Germinal center (tissue), 1 donor: Measurements from ENCODE around the gene TSEN2.
"Not testable (repeated sequence)": the region's sequence is repeated elsewhere in the genome, so short reads cannot be mapped to it uniquely, and the experiment has no call there.

Experiments used
- DNase-seq: peaks from one replicate; pipeline ENCODE4 v3.0.0; 2012; ENCODE audit warnings: mixed read lengths, low spot score

The TSEN2 gene

DNA sequence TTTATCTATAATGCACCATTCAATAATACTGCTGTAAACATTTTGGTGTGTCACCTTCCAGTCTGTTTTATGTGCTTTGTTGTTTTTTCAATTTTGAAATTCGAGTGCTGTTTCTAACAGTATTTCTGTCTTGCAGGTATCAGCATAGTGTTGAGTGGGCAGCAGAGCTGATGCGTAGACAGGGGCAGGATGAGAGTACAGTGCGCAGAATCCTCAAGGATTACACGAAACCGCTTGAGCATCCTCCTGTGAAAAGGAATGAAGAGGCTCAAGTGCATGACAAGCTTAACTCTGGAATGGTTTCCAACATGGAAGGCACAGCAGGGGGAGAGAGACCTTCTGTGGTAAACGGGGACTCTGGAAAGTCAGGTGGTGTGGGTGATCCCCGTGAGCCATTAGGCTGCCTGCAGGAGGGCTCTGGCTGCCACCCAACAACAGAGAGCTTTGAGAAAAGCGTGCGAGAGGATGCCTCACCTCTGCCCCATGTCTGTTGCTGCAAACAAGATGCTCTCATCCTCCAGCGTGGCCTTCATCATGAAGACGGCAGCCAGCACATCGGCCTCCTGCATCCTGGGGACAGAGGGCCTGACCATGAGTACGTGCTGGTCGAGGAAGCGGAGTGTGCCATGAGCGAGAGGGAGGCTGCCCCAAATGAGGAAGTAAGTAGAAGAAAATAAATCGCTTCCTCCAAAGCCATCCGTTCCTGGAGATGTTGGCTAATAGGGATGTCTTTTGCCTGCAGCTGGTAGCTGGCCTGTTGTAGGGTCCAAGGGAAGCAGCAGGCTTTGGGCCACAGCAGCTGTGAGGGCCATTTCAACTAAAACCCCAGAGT lies 19.1 kb downstream of the TSEN2 start:
- DNase-seq: no peak

DNA sequence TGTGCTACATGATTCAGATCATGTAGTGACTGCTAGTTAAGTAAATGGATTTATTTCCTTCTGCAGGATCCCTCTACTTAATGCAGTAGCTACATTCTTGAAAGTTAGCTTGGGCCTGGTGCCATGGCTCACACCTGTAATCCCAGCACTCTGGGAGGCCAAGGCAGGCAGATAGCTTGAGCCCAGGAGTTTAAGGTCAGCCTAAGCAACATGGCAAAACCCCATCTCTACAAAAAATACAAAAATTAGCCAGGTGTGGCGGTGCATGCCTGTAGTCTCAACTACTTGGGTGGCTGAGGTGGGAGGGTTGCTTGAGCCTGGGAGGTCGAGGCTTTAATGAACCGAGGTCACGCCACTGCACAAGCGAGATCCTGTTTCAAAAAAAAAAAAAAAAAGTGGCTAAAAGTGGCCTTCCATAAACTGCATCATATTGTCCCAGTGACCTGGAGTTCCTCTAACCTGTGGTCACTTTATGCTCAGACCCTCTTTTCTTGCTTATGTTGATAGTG lies 22.0 kb downstream of the TSEN2 start:
- DNase-seq: no peak

DNA sequence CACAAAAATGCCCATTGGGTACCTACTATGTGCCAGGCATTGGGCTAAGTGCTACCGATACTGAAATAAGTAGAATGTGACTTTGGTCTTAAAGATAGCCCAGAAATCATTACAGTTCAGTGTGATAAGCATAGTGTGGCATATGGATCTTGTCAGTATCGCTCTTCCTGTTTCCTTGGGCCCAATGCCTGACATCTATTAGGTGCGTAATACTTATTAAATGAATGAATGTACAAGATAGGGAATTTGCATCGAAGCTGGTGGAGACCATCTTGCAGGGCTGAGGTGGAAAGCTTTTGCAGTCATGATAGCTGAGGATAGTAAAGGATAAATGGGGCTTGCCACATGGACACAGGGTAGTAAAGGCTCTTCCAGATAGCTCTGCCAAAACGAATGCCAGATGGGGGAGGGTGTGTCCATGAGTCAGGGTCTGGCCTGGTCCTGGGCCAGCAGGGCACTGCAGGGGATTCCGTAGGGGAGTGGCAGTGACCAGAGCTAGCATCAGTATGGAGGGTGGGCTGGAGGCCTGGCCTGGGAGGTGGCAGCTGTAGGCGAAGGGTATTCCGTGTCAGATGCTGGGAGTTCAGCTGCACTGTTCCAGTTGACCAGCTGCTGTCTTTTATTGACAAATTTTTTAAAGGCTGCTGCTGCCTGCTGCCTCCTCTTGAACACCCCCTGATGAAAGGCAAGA lies 23.5 kb downstream of the TSEN2 start:
- DNase-seq: no peak

- DNase-seq: no peak
These were observed 24.0 kb downstream of the TSEN2 start for GRCh38 chr3:12508291-12508700.

DNA sequence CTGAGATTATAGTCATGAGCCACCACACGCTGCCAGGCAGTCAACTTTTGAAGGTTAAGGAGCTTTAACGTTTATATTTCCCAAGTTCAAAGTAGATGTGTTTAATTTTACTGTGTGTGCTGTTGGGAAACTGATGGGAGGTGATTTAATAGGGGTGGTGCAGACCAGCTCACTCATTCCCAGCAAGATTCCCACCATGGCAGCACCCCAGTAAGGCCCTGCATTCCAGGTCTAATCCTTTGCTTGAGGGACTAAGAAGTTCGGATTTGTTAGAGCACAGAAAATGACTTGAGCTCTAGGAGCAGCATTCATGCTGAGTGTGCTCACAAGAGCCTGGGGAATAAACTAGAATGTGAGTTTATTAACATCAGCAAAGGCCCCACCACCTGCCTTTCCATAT lies 25.2 kb downstream of the TSEN2 start:
- DNase-seq: no peak

DNA sequence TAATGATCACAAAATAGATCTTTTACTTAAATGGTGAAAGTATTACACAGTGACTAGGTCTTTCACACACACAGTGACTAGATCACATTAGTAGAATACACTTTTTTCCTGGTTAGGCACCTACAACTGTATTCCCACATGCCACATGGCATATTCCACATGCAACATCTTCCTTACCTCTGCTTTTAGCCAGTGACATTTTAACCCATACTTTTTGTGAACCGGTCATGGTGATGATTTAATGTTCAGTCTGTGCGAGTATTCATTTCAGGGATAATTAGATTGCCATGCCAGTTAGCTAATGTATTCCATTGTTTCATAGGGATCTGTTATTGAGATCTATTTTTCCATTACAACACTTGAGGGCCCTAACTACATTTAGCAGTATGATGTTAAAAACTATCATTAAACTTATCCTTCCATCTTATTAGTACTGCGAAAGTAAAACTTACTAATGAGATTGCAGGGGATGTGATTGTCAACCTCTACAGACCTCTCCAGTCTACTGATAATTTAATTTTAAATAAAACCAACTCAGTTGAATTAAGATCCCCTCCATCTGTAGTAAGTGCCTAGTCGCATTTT lies 28.3 kb downstream of the TSEN2 start:
- no peak for DNase-seq

DNA sequence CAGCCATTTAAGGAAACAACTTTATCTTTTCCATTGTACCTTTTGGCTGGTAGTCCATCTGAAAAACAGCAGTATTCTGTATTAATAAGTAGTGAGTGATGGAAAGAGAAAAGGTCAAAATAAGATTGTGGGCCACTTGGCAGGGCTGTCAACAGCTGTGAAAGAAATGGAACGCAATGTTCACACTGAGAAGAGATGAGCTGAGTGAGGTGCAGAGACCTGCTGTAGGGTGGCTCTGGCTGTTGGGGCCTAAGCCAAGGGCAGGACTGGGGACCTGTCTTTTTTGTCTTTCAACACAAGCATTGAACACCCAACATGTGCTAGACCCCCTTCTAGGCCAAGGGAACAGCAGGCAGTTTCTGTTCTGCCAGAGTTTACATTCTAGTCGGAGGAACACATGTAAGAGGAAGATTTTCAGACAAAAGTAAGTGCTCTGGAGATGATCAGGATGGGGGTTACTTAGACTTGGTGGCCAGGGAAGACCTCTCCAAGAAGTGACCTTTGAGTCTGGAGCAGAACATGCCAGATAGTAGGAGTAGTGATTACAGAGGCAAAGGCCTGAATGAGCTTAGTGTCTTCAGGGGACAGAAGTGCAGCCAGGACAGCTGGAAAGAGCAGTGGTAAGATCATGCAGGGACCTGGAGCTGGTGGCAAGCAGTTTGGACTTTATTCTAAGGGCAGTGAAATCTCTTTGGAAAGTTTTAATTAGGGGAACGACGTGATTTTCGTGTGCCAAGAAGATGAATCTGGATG lies 29.6 kb downstream of the TSEN2 start:
- no peak for DNase-seq

- DNase-seq: no peak
These were observed 31.4 kb downstream of the TSEN2 start for GRCh38 chr3:12515631-12516030.

DNA sequence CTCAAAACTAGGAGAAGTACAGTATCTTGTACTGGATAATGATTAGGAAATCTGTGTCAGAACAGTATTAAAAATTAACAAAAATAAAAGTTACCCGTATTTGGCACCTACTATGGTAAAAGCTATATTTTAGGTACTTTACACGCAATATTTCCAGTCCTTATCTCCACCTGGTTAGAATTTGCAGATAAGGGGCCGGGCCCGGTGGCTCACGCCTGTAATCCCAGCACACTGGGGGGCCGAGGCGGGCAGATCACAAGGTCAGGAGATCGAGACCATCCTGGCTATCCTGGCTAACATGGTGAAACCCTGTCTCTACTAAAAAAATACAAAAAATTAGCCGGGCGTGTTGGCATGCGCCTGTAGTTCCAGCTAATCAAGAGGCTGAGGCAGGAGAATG lies 32.6 kb downstream of the TSEN2 start:
- DNase-seq: no peak

- DNase-seq: no peak
These were observed 34.2 kb downstream of the TSEN2 start for GRCh38 chr3:12518261-12519028.

DNA sequence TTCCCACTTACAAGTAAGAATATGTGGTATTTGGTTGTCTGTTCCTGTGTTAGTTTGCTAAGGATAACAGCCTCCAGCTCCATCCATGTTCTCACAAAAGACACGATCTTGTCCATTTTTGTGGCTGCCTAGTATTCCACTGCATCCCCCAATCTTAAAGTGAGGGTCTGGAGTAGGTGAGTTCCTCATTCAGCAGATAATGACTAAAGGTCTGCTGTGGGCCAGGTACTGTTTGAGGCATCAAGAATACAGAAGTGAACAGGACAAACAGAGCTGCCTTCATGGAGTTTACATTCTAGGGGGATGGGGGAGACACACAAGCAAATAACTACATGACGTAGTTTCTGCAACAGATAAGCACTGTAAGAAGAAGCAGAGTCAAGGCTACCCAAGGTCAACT lies 36.7 kb downstream of the TSEN2 start:
- no peak for DNase-seq

GRCh38 chr3:12522721-12523120 lies 38.4 kb downstream of the TSEN2 start:
- no peak for DNase-seq

GRCh38 chr3:12527757-12528143 lies 43.5 kb downstream of the TSEN2 start:
- DNase-seq: no peak

GRCh38 chr3:12532182-12532581 lies 47.9 kb downstream of the TSEN2 start:
- DNase-seq: no peak

DNA sequence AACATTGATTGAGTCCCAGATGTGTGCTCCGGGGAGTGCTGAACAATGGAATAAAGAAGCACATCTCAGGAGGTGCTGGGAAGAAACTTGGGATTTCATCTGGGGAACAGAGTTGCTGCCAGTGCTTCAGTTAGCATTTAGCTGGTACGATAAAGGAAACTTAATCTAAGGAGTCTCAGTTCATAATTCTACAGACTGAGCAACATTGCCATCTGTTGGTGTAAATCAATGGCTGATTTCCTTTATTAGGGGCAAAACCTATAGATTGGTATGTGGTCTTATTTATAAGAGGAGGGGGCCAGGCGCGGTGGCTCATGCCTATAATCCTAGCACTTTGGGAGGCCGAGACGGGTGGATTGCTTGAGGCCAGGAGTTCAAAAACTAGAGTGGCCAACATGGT lies 52.1 kb downstream of the TSEN2 start:
- DNase-seq: no peak

DNA sequence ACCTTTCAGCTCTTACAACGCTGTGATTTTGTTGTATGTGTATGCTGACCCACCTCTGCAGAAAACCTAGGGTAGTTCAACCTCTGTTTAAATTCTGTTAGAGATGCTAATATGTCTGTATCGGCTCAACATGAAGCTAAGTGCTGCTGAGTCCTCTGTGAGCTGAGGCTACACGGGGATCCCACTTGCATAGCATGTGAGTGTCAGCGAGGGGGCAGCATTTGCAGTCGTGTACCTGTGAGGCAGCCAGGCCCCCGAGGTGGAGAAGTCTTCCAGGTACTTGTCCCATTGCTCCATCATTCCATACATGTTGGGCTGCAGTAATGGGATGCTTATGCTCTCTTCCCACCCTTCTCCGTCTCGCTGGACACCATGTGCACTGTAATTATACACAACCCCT lies 57.3 kb downstream of the TSEN2 start:
- DNase-seq: no peak

- DNase-seq: not testable (repeated sequence)
These were observed 59.2 kb downstream of the TSEN2 start for GRCh38 chr3:12543497-12543896.

- no peak for DNase-seq
These were observed 60.6 kb downstream of the TSEN2 start for GRCh38 chr3:12544652-12545472.

DNA sequence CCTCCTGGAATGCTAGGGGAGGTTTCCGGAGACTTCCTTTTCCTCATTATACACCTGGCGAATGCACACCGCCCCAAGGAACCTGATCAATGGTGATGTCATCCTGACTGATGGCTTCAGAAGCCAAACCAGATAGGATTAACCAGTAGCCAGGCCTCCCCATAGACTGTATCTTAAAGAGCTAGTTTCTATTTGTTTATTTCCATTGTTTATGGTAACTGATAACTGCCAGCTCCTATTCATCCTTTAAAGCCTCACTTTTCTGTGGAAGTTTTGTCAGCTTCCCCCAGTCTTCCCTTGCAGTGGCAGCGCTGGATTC lies 61.2 kb downstream of the TSEN2 start, which contains the start of gene MKRN2OS:
TSS of gene MKRN2OS (minus strand) at position 27 of the 319 bp plus-strand sequence. CDS start 35 bp downstream, outside the sequence.
- DNase-seq: no peak

GRCh38 chr3:12549971-12550760 lies 65.9 kb downstream of the TSEN2 start:
- DNase-seq: no peak
